CD4-positive, alpha-beta T cell (primary cell): Measurements from ENCODE around the gene UBQLN4. TPM values are rescaled to one million over a fixed set of nuclear protein-coding genes. Genes with fewer than 3 reads are reported as not detected.

Experiments
- ATAC-seq: fragments of 200-7000 bp; cut with Tn5 transposase; one replicate; pipeline ENCODE4 v1.10.0; 2022; ENCODE audit warnings: mild to moderate bottlenecking; ENCODE audit not compliant: poor library complexity
- CTCF ChIA-PET: fragments of 350-600 bp; sonication (Branson Sonifier 250); formaldehyde crosslinking; loops from one replicate; lab custom pipeline; 2021; ENCODE audit warnings: antibody characterized with exemption, inconsistent platforms; lab: Charles Lee
- POLR2A ChIA-PET: fragments of 350-600 bp; sonication (Branson Sonifier 250); formaldehyde crosslinking; loops from one replicate; lab custom pipeline; 2021; ENCODE audit warnings: antibody characterized with exemption, inconsistent platforms; lab: Charles Lee
- DNase-seq, 14 experiments: peaks; one replicate each; pipeline ENCODE4 v3.0.0-alpha.2; 2013 to 2020; ENCODE audit warnings: mixed read lengths in 2 of 14
- H3K27ac ChIP-seq, 2 donors: one replicate each; pipeline versions ENCODE4 v1.5.1 to v1.7.0; 2013; ENCODE audit warnings: low read length in 2 of 2, low read depth in 1 of 2, mild to moderate bottlenecking in 1 of 2
- H3K27me3 ChIP-seq, 2 experiments: 1 replicate in 1 of 2; 2 replicates in 1 of 2; pipeline versions ENCODE4 v1.6.1 to v1.7.0; 2013; ENCODE audit warnings: low read length in 2 of 2, control low read depth in 1 of 2, mild to moderate bottlenecking in 1 of 2, moderate library complexity in 1 of 2; ENCODE audit not compliant: insufficient read depth in 2 of 2, control insufficient read depth in 1 of 2
- H3K36me3 ChIP-seq: one replicate; pipeline ENCODE4 v1.6.1; 2013; ENCODE audit warnings: low read length, control low read depth; ENCODE audit not compliant: insufficient read depth
- H3K4me1 ChIP-seq: one replicate; pipeline ENCODE4 v1.6.1; 2013; ENCODE audit warnings: low read length, control low read depth; ENCODE audit not compliant: insufficient read depth
- H3K4me3 ChIP-seq: one replicate; pipeline ENCODE4 v1.5.1; 2013; ENCODE audit warnings: mild to moderate bottlenecking, low read length, moderate library complexity
- H3K9me3 ChIP-seq, 2 experiments: 1 replicate in 1 of 2; 2 replicates in 1 of 2; pipeline versions ENCODE4 v1.6.1 to v1.7.0; 2013; ENCODE audit warnings: low read length in 2 of 2, mild to moderate bottlenecking in 2 of 2, control low read depth in 1 of 2, moderate library complexity in 1 of 2; ENCODE audit not compliant: control insufficient read depth in 1 of 2, insufficient read depth in 1 of 2
- H3K27ac Mint-ChIP-seq: one replicate; pipeline ENCODE4 v1.8.0; 2020; ENCODE audit warnings: mixed read lengths
- H3K27me3 Mint-ChIP-seq: one replicate; pipeline ENCODE4 v1.8.0; 2021; ENCODE audit warnings: mixed read lengths
- H3K36me3 Mint-ChIP-seq: one replicate; pipeline ENCODE4 v1.8.0; 2021; ENCODE audit warnings: low read depth, mixed read lengths
- H3K4me1 Mint-ChIP-seq: one replicate; pipeline ENCODE4 v1.8.0; 2021; ENCODE audit warnings: low read depth, mixed read lengths
- H3K4me3 Mint-ChIP-seq: one replicate; pipeline ENCODE4 v1.8.0; 2020; ENCODE audit warnings: mild to moderate bottlenecking, mixed read lengths
- H3K9me3 Mint-ChIP-seq: one replicate; pipeline ENCODE4 v1.8.0; 2020; ENCODE audit warnings: mixed read lengths
- CTCF ChIP-seq: fragments of 200-600 bp; IDR thresholded peaks from one replicate; pipeline ENCODE4 v1.8.0; 2022; ENCODE audit warnings: antibody characterized with exemption, mild to moderate bottlenecking
- intact Hi-C, 2 experiments: fragments of 100-400 bp; cut with DNase I in 1 of 2; cut with micrococcal nuclease in 1 of 2; formaldehyde crosslinking; loops; one replicate each; pipeline versions ENCODE4 v1.15.1 to v1.9.0; 2023 to 2025; cut with DNase I, micrococcal nuclease
- total RNA-seq, 174 experiments: library from RNA in 2 of 174; stranded (reverse) in 2 of 174; gene quantifications; one replicate each; pipeline ENCODE4 v1.2.3 and lab custom pipeline; 2021 to 2026

UBQLN4 gene
- total RNA-seq, 2 experiments from 2014 or later, result 10.6 to 11.9 TPM

GRCh38 chr1:156024801-156025200 lies 28.8 kb downstream of the UBQLN4 start:
- no peak overlapping the region for H3K27ac ChIP-seq
- TF ChIP-seq CTCF, result no peak
- Mint-ChIP-seq H3K4me1 (peaks cover 23% of the 10 kb centered on the region), H3K9me3 (no peaks in the 10 kb centered on the region), H3K4me3 (no peak overlapping the region), H3K27me3 (peaks cover 5% of the 10 kb centered on the region), H3K27ac (no peak overlapping the region), H3K36me3 (peaks cover 11% of the 10 kb centered on the region)
- ChIA-PET CTCF (interaction anchor here (1.0 kb wide), 1 partner anchor 42 kb away, joined by 4 read pairs; no protein-coding TSS in a partner anchor), POLR2A (no interaction called here)
- H3K4me1 ChIP-seq, result peaks cover 15% of the 10 kb centered on the region
- H3K27me3 ChIP-seq, result no peaks in the 10 kb centered on the region
- intact Hi-C loops, result no loop called here
- no peaks in the 10 kb centered on the region for H3K36me3 ChIP-seq
- H3K4me3 ChIP-seq, result no peak overlapping the region
- no peaks in the 10 kb centered on the region for H3K9me3 ChIP-seq
- DNase-seq (no peak), ATAC-seq (no peak)

GRCh38 chr1:156021954-156022353 lies 31.6 kb downstream of the UBQLN4 start:
- intact Hi-C loops, result loop anchor here (1.0 to 2.0 kb wide), 3 partner anchors 31 to 59 kb away; partner anchors contain the start of genes LAMTOR2 (in 1 of the 2) and UBQLN4 (in 1 of the 2)
- Histone ChIP-seq H3K4me1 (peaks cover 23% of the 10 kb centered on the region), H3K9me3 (no peaks in the 10 kb centered on the region), H3K27me3 (no peaks in the 10 kb centered on the region), H3K36me3 (peaks cover 14% of the 10 kb centered on the region), H3K4me3 (no peak overlapping the region), H3K27ac (no peak overlapping the region)
- peak overlapping the region; percentile 73 for H3K27ac Mint-ChIP-seq
- no peak for TF ChIP-seq CTCF
- ChIA-PET POLR2A (no interaction called here), CTCF (interaction anchor here (0.6 kb wide), 1 partner anchor 15 kb away, joined by 5 read pairs; no protein-coding TSS in a partner anchor)
- ATAC-seq (no peak), DNase-seq (no peak)
- peaks cover 5% of the 10 kb centered on the region for H3K27me3 Mint-ChIP-seq
- H3K36me3 Mint-ChIP-seq, result peaks cover 37% of the 10 kb centered on the region
- peak overlapping the region; percentile 64 for H3K4me3 Mint-ChIP-seq
- peaks cover 36% of the 10 kb centered on the region for H3K4me1 Mint-ChIP-seq
- H3K9me3 Mint-ChIP-seq, result no peaks in the 10 kb centered on the region

- ChIA-PET CTCF (interaction anchor here (1.6 to 2.3 kb wide), 2 partner anchors 32 to 45 kb away, joined by 3 to 16 read pairs; partner anchors contain the start of genes LAMTOR2 and UBQLN4), POLR2A (interaction anchor here (1.4 to 1.6 kb wide), 2 partner anchors 19 to 87 kb away, joined by 4 to 5 read pairs; partner anchors contain the start of gene KHDC4)
- Histone ChIP-seq H3K36me3 (peaks cover 19% of the 10 kb centered on the region), H3K27me3 (no peaks in the 10 kb centered on the region), H3K4me1 (peaks cover 22% of the 10 kb centered on the region), H3K4me3 (peak overlapping the region; percentile 78), H3K27ac (peak overlapping the region; percentile 38 to 77), H3K9me3 (no peaks in the 10 kb centered on the region)
- Mint-ChIP-seq H3K27me3 (peaks cover 4% of the 10 kb centered on the region), H3K9me3 (no peaks in the 10 kb centered on the region), H3K36me3 (peaks cover 43% of the 10 kb centered on the region), H3K4me1 (peaks cover 41% of the 10 kb centered on the region), H3K27ac (peak overlapping the region; percentile 91), H3K4me3 (peak overlapping the region; percentile 100)
- DNase-seq, result no peak
- no peak for TF ChIP-seq CTCF
- ATAC-seq, result no peak
- intact Hi-C loops, result loop anchor here in 1 of 2 experiments (2.0 kb wide), 1 partner anchor 34 kb away; the partner anchor contains the start of gene LAMTOR2
Measured at GRCh38 chr1:156021093-156021428, 32.5 kb downstream of the UBQLN4 start.
